Measurements from ENCODE around the gene ADSL. TPM values are rescaled to one million over a fixed set of nuclear protein-coding genes. Genes with fewer than 3 reads are reported as not detected.

Gene ADSL
- total and polyA plus RNA-seq, 2 of the 4 experiments (the other 2 are of a cell fraction): 93.6 to 229 TPM

DNA sequence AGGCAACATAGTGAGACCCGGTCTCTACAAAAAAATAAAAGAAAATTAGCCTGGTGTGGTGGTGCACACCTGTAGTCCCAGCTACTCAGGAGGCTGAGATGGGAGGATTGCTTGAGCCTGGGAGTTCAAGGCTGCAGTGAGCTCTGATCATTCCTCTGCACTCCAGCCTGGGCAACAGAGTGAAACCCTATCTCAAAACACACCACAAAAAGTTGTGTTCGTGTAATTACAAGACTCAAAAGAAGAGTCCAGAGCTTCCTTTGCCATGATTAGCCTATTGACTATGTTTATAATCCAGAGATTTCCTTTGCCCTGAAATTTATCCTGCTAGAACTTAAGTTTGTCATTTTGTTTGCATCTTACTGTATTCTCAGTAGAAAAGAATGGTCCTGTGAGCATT lies 45.1 kb downstream of the ADSL start:
- POLR2A ChIA-PET (ENCODE audit: unreplicated experiment): interaction anchor here (0.5 kb wide), 1 partner anchor 248 kb away, joined by 9 read pairs; no protein-coding TSS in a partner anchor
- no peak overlapping the region for H3K9ac ChIP-seq (ENCODE audit: low read depth, low read length)
- H2BK5ac ChIP-seq (ENCODE audit: low read depth, low read length, poor library complexity, severe bottlenecking): no peak overlapping the region
- no CpG with 5 or more reads among the region's 2 CpGs for WGBS, 2 experiments (ENCODE audit: extremely low coverage in 2 of 2, insufficient read length in 1 of 2)
- H3K4ac ChIP-seq (ENCODE audit: low read depth, low read length): no peak overlapping the region
- H2BK20ac ChIP-seq (ENCODE audit: low read depth, low read length): no peak overlapping the region
- no peak overlapping the region for H2BK120ac ChIP-seq (ENCODE audit: low read depth, low read length)
- peak; percentile 18 for DNase-seq
- no TSS peak for BruUV-seq (replicated peaks)
- peaks cover 45 to 70% of the 10 kb centered on the region in 2 experiments for H3K79me1 ChIP-seq (ENCODE audit: low read depth in 1 of 2, low read length in 2 of 2)
- dilution Hi-C loops (cut with HindIII; ENCODE audit: low sequenced_read_pairs, unreplicated experiment) (no loop called here), in situ Hi-C loops (cut with MboI; ENCODE audit: low sequenced_read_pairs) (no loop called here), intact Hi-C loops (cut with micrococcal nuclease) (no loop called here)
- no peak overlapping the region for H3K56ac ChIP-seq (ENCODE audit: extremely low read depth, insufficient read depth, low read length)
- TF ChIP-seq, protein P1, sequence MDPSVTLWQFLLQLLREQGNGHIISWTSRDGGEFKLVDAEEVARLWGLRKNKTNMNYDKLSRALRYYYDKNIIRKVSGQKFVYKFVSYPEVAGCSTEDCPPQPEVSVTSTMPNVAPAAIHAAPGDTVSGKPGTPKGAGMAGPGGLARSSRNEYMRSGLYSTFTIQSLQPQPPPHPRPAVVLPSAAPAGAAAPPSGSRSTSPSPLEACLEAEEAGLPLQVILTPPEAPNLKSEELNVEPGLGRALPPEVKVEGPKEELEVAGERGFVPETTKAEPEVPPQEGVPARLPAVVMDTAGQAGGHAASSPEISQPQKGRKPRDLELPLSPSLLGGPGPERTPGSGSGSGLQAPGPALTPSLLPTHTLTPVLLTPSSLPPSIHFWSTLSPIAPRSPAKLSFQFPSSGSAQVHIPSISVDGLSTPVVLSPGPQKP (IDR thresholded peaks at IDR 0.05; ENCODE audit: borderline replicate concordance, low read depth, low read length): no peak
- TF ChIP-seq MAZ (IDR thresholded peaks at IDR 0.05; ENCODE audit: borderline replicate concordance, low read depth, low read length) (no peak), RAD21 (IDR thresholded peaks at IDR 0.05; ENCODE audit: low read length) (no peak), POLR2A (IDR thresholded peaks at IDR 0.05; ENCODE audit: low read depth, low read length) (no peak)
- no peak overlapping the region for H3K4me2 ChIP-seq (ENCODE audit: low read depth, low read length)
- peak; percentile 68; the same call in 1 of the 2 replicates for ATAC-seq (ENCODE audit: low read depth)
- no peaks in the 10 kb centered on the region for H3K9me3 ChIP-seq (ENCODE audit: control insufficient read depth, insufficient read depth, low read length)
- no peak overlapping the region for H4K5ac ChIP-seq (ENCODE audit: low read depth, low read length)
- no peak overlapping the region for H2AFZ ChIP-seq (replicated peaks; ENCODE audit: low read length, poor library complexity)
- no peak overlapping the region for H3K23ac ChIP-seq (ENCODE audit: low read depth, low read length)
- H2BK15ac ChIP-seq (ENCODE audit: low read depth, low read length): no peak overlapping the region
- H3K36me3 ChIP-seq (ENCODE audit: control insufficient read depth, insufficient read depth, low read length): peaks cover 1% of the 10 kb centered on the region; the same call in 1 of the 2 replicates
- CTCF ChIA-PET: no interaction called here
- H4K91ac ChIP-seq (ENCODE audit: insufficient read depth, low read depth, low read length): no peak overlapping the region
- H3K27ac ChIP-seq (ENCODE audit: insufficient read depth, low read length): no peak overlapping the region
- no peak overlapping the region for H3K18ac ChIP-seq (ENCODE audit: low read depth, low read length)
- peaks cover 19% of the 10 kb centered on the region; the same call in 1 of the 2 replicates for H4K20me1 ChIP-seq (ENCODE audit: insufficient read depth, low read length)
- H3K4me3 ChIP-seq (ENCODE audit: insufficient read depth, low read depth, low read length): no peak overlapping the region
- H3K14ac ChIP-seq (replicated peaks; ENCODE audit: low read depth, low read length): no peak overlapping the region
- H3K27me3 ChIP-seq (ENCODE audit: control insufficient read depth, insufficient read depth, low read length): no peaks in the 10 kb centered on the region
- H3K9me1 ChIP-seq (ENCODE audit: insufficient read depth, low read length): peaks cover 16% of the 10 kb centered on the region
- H4K8ac ChIP-seq (ENCODE audit: low read depth in 2 of 2, low read length in 2 of 2): no peak overlapping the region
- H2AK5ac ChIP-seq (ENCODE audit: low read depth, low read length): no peak overlapping the region
- H2AK9ac ChIP-seq (replicated peaks; ENCODE audit: low read depth, low read length, poor library complexity): no peak overlapping the region
- H3K4me1 ChIP-seq (ENCODE audit: control insufficient read depth, insufficient read depth, low read length): peaks cover 4% of the 10 kb centered on the region
